Lower leg skin (tissue), 4 donors: Measurements from ENCODE around the gene GBF1. TPM values are rescaled to one million over a fixed set of nuclear protein-coding genes. Genes with fewer than 3 reads are reported as not detected.

ENCODE experiments used
- DNase-seq, 2 donors: peaks; one replicate each; pipeline ENCODE4 v3.0.0-alpha.2; 2019; ENCODE audit warnings: low spot score in 2 of 2
- H3K4me3 ChIP-seq: fragments of 200-600 bp; sonication (generic); 2 replicates; pipeline ENCODE4 v1.5.1; 2017; ENCODE audit warnings: mild to moderate bottlenecking, low read depth; ENCODE audit not compliant: poor library complexity, severe bottlenecking
- POLR2A ChIP-seq, 2 donors: fragments of 450-650 bp; IDR thresholded peaks; one replicate each; pipeline ENCODE4 v1.6.1; 2016 to 2017; ENCODE audit warnings: antibody characterized with exemption in 2 of 2, mild to moderate bottlenecking in 1 of 2, moderate library complexity in 1 of 2
- WGBS, 2 donors: methylation state at CpG; one replicate each; pipeline ENCODE4 v1.1.5; 2018; 5-methylcytosine and 5-hydroxymethylcytosine counted together
- intact Hi-C: fragments of 100-400 bp; cut with DNase I; formaldehyde crosslinking; loops from one replicate; pipeline ENCODE4 v1.15.0; 2023; ENCODE audit warnings: low total_unique reads
- total RNA-seq, 4 donors: library from RNA; depleted of rRNA; stranded (reverse); fragments of >200 nt; gene quantifications; one replicate each; pipeline ENCODE4 v1.1.0, GENCODE V29; 2016
- TF ChIP-seq, protein P1 (sequence below), 3 donors: fragments of 450-650 bp; IDR thresholded peaks; one replicate each; pipeline ENCODE4 v1.5.1; 2016; ENCODE audit warnings: antibody characterized with exemption in 3 of 3, mild to moderate bottlenecking in 3 of 3, moderate library complexity in 2 of 3

GBF1 gene
- total RNA-seq, 4 donors from 2014 or later: 30.1 to 42.6 (median 39.1) TPM

DNA sequence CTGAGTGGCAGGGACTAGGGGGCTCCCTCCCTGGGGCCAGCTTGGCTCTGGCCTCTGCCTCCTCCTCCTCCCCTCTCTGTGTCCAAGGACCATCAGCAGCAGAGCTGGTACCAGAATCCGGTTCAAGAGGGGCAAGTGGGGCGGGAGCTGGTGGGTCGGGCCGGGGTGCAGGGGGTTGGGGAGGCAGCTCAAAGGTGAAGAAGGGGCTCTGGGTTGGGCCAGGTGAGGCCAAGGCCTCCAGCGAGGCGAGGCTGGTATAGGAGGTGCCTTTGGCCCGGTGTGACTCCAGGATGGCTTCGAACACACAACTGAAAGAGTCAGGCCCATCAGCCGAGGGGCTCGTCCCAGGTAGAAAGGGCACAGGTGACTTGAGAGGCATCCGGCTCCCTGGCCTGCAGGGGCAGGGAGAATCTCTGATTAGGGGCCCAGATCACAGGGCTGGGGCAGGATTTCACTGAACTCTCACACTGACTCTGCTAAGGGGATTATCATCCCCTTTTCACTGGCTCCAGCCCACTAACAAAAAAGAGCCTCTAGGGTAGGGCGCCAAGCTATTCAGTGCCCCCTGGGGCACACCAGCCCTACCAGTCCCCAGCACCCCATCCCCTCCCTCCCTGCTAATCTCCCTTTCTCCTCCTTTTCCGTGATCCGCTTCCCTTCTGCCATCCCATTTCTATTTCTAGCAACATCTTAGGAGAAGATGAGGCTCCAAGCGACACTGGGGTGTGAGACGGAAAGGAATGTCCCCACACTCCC is 168.7 kb downstream of the GBF1 start:
- DNase-seq: no peak
- no peak overlapping the region for H3K4me3 ChIP-seq
- WGBS, 2 donors: 71 to 80% methylated on average over 16 of the region's 16 CpGs
- TF ChIP-seq, protein P1, sequence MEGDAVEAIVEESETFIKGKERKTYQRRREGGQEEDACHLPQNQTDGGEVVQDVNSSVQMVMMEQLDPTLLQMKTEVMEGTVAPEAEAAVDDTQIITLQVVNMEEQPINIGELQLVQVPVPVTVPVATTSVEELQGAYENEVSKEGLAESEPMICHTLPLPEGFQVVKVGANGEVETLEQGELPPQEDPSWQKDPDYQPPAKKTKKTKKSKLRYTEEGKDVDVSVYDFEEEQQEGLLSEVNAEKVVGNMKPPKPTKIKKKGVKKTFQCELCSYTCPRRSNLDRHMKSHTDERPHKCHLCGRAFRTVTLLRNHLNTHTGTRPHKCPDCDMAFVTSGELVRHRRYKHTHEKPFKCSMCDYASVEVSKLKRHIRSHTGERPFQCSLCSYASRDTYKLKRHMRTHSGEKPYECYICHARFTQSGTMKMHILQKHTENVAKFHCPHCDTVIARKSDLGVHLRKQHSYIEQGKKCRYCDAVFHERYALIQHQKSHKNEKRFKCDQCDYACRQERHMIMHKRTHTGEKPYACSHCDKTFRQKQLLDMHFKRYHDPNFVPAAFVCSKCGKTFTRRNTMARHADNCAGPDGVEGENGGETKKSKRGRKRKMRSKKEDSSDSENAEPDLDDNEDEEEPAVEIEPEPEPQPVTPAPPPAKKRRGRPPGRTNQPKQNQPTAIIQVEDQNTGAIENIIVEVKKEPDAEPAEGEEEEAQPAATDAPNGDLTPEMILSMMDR (IDR thresholded peaks at IDR 0.05): no peak
- no peak for TF ChIP-seq POLR2A (IDR thresholded peaks at IDR 0.05)
- intact Hi-C loops: no loop called here

DNA sequence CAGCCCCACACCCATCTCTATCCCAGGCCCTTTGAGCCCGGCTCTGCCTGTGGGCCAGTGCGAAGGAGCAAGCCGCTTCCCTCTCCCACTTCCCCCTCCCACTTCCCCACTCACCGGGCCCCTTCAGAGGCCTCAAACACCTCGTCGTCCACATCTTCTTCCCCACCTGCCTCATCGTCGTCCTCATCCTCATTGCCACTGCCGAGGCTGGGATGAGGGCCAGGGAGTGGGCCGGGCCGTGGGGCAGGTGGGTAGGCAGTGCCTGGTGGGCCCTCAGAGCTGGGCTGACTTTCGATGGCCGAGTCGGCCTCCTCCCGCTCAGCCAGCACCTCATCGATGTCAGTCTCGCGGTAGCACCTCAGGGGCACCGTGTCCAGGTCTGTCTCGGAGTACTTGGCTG is 169.4 kb downstream of the GBF1 start:
- intact Hi-C loops: no loop called here
- no peak for DNase-seq
- 45 to 49% methylated on average over 14 to 20 of the region's 20 CpGs for whole genome bisulfite sequencing, 2 donors
- H3K4me3 ChIP-seq: no peak overlapping the region
- no peak for TF ChIP-seq POLR2A (IDR thresholded peaks at IDR 0.05)
- TF ChIP-seq, protein P1 (IDR thresholded peaks at IDR 0.05): no peak

DNA sequence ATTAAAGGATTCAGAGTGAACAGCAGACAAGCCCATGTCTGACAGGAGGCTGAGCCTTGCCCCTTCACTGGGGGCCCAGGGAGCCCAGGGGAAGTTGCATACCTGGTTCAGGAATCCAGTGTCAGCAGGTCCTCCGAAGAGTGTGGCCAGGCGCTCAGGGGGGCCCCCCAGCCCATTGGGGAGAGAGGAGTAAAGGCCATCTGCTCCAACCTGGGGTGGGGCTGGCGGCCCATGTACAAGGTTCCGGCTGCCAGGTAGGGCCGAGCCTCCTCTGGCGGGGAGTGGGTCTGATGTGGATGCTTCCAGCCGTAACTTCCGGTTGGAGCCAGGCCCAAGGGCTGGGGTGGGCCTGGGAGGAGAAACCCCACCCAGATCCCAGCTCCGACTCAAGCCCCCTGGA is 171.0 kb downstream of the GBF1 start:
- no peak overlapping the region for H3K4me3 ChIP-seq
- no peak for DNase-seq
- intact Hi-C loops: no loop called here
- TF ChIP-seq, protein P1 (IDR thresholded peaks at IDR 0.05): no peak
- TF ChIP-seq POLR2A (IDR thresholded peaks at IDR 0.05): no peak
- WGBS, 2 donors: 70 to 83% methylated on average over 2 to 5 of the region's 9 CpGs

DNA sequence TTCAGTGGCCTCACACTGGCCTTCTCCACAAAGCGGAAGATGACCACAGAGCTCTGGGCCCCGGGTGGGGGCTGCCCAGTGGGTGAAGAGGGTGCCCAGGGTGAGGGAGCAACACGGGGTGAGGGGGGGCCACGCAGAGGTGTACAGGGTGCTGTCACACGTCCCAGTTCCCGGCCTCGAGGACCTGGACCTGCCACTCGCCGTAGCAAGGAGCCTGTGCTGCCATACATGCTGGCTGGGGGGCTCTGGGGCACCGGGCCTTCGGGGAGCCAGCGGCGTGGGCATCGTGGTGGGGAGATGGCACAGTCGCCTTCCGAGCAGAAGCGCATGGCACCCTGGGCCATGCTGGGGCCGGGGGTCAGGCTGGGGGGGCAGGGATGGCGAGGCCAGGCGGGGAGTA is 171.4 kb downstream of the GBF1 start:
- WGBS, 2 donors: 84 to 88% methylated on average over 19 of the region's 20 CpGs
- TF ChIP-seq, protein P1 (IDR thresholded peaks at IDR 0.05): no peak
- no peak for TF ChIP-seq POLR2A (IDR thresholded peaks at IDR 0.05)
- no peak for DNase-seq
- no peak overlapping the region for H3K4me3 ChIP-seq
- intact Hi-C loops: no loop called here

DNA sequence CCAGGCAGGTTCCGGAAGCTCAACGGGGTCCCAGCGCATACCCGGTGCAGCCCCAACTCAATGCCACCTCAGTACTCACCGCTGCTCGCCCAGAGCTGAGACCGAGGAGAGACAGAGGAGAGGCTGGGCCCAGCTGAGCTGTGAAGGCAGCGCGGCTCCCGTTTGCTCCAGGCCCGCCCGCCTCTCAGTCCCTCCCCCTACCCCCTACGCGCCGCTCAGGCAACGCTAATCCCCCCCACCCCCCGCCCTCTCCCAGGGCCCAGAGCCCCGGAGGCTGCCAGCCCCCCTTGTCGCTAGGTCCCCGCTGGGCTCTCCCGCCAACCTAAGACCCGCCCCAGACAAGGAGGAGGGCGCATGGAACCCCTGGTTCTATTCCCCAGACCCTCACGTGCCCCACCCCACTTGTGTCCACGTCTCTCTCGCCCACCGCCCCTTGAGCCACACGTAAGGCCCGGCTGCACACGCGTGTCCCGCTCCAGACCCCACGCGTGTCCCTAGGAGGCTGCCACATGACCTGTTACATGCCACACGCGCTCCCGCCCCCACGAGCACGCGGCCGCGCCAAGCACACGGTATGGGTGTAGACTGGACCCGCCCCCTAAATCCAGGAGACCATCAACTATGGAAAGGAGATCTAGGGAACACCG is 173.4 kb downstream of the GBF1 start, which contains the start of gene PSD:
Gene PSD, minus strand, starts transcription at position 164 of the 647 bp plus-strand sequence. CDS start 1,747 bp downstream, outside the sequence.
- WGBS, 2 donors: 2 to 3% methylated on average over 36 to 40 of the region's 45 CpGs
- TF ChIP-seq POLR2A (IDR thresholded peaks at IDR 0.05): no peak
- TF ChIP-seq, protein P1 (IDR thresholded peaks at IDR 0.05): no peak
- DNase-seq: no peak
- intact Hi-C loops: no loop called here
- H3K4me3 ChIP-seq: no peak within 1 kb of the TSS
